HepG2 (cell line): ENCODE measurements around the gene IRS1. TPM values are rescaled to one million over a fixed set of nuclear protein-coding genes. Genes with fewer than 3 reads are reported as not detected.
A peak's percentile ranks its signal among the peaks of the same experiment; 100 is the strongest.

Source experiments
- ATF2 ChIP-seq: sonication (generic); formaldehyde crosslinking; IDR thresholded peaks from 2 replicates; pipeline ENCODE4 v1.4.0; 2020; ENCODE audit warnings: missing genetic modification reagents
- CEBPG ChIP-seq: IDR thresholded peaks from 2 replicates; pipeline ENCODE4 v1.6.1; 2016
- CTCF ChIP-seq: sonication (generic); formaldehyde crosslinking; IDR thresholded peaks from 2 replicates; pipeline ENCODE4 v1.5.0; 2020; ENCODE audit warnings: mild to moderate bottlenecking, missing genetic modification reagents, moderate library complexity
- HNF1B ChIP-seq: sonication (generic); formaldehyde crosslinking; IDR thresholded peaks from 2 replicates; pipeline ENCODE4 v1.5.1; 2020; ENCODE audit warnings: mild to moderate bottlenecking, moderate library complexity, missing genetic modification reagents
- KMT2A ChIP-seq: sonication (generic); formaldehyde crosslinking; IDR thresholded peaks from 2 replicates; pipeline ENCODE4 v1.4.0; 2020; ENCODE audit warnings: missing genetic modification reagents
- NFKB2 ChIP-seq: sonication (generic); formaldehyde crosslinking; IDR thresholded peaks from 2 replicates; pipeline ENCODE4 v1.4.0; 2020; ENCODE audit warnings: missing genetic modification reagents, borderline replicate concordance
- PHF21A ChIP-seq: sonication (generic); formaldehyde crosslinking; IDR thresholded peaks from 2 replicates; pipeline ENCODE4 v1.5.0; 2020; ENCODE audit warnings: mild to moderate bottlenecking, missing genetic modification reagents
- ZBTB8A ChIP-seq: sonication (generic); formaldehyde crosslinking; IDR thresholded peaks from 2 replicates; pipeline ENCODE4 v1.4.0; 2020; ENCODE audit warnings: mild to moderate bottlenecking, low read depth, missing genetic modification reagents, borderline replicate concordance
- ZFYVE20 ChIP-seq: sonication (generic); formaldehyde crosslinking; IDR thresholded peaks from 2 replicates; pipeline ENCODE4 v1.8.0; 2023; ENCODE audit warnings: low read depth, mild to moderate bottlenecking, moderate library complexity, missing genetic modification reagents, borderline replicate concordance
- ZKSCAN5 ChIP-seq: sonication (generic); formaldehyde crosslinking; IDR thresholded peaks from 2 replicates; pipeline ENCODE4 v1.5.1; 2020; ENCODE audit warnings: mild to moderate bottlenecking, missing genetic modification reagents
- ZNF317 ChIP-seq: sonication (generic); formaldehyde crosslinking; IDR thresholded peaks from 2 replicates; pipeline ENCODE4 v1.5.0; 2020; ENCODE audit warnings: mild to moderate bottlenecking, missing genetic modification reagents
- ZNF362 ChIP-seq: sonication (generic); formaldehyde crosslinking; IDR thresholded peaks from 2 replicates; pipeline ENCODE4 v1.4.0; 2020; ENCODE audit warnings: missing genetic modification reagents, mild to moderate bottlenecking, borderline replicate concordance
- ZNF749 ChIP-seq: sonication (generic); formaldehyde crosslinking; IDR thresholded peaks from 2 replicates; pipeline ENCODE4 v1.8.0; 2022; ENCODE audit warnings: mild to moderate bottlenecking, missing genetic modification reagents, moderate library complexity, borderline replicate concordance
- polyA plus RNA-seq, 8 experiments: library from polyadenylated mRNA; depleted of rRNA in 3 of 8; stranded (reverse) in 7 of 8; unstranded in 1 of 8; fragments of >200 nt; fragmentation: Illumina TruSeq in 4 of 8; extraction: Trizol in 4 of 8; gene quantifications; 2 replicates each; pipeline versions ENCODE4 v1.2.1 to v1.2.3, GENCODE V29; 2011 to 2016; ENCODE audit warnings: low read depth in 4 of 8, missing spikeins in 1 of 8, mixed read lengths in 1 of 8; ENCODE audit not compliant: insufficient read depth in 1 of 8
- total RNA-seq, 5 experiments: library from RNA; depleted of rRNA; stranded (reverse); fragments of >200 nt; fragmentation: Illumina TruSeq; extraction: Trizol; gene quantifications; 2 replicates each; pipeline ENCODE4 v1.2.3, GENCODE V29; 2016; ENCODE audit warnings: low read depth in 1 of 5
- TF ChIP-seq, protein P1 (sequence below): sonication (generic); formaldehyde crosslinking; IDR thresholded peaks from 2 replicates; pipeline ENCODE4 v1.4.0; 2020; ENCODE audit warnings: missing genetic modification reagents, mild to moderate bottlenecking, borderline replicate concordance
- TF ChIP-seq, protein P2 (sequence below): sonication (generic); formaldehyde crosslinking; IDR thresholded peaks from 2 replicates; pipeline ENCODE4 v1.5.1; 2020; ENCODE audit warnings: mild to moderate bottlenecking, missing genetic modification reagents

IRS1 gene
- total and polyA plus RNA-seq, 2 of the 13 experiments (the other 11 are each of a cell fraction or from before 2014, with no cell fraction given): 8.7 to 9.0 TPM

DNA sequence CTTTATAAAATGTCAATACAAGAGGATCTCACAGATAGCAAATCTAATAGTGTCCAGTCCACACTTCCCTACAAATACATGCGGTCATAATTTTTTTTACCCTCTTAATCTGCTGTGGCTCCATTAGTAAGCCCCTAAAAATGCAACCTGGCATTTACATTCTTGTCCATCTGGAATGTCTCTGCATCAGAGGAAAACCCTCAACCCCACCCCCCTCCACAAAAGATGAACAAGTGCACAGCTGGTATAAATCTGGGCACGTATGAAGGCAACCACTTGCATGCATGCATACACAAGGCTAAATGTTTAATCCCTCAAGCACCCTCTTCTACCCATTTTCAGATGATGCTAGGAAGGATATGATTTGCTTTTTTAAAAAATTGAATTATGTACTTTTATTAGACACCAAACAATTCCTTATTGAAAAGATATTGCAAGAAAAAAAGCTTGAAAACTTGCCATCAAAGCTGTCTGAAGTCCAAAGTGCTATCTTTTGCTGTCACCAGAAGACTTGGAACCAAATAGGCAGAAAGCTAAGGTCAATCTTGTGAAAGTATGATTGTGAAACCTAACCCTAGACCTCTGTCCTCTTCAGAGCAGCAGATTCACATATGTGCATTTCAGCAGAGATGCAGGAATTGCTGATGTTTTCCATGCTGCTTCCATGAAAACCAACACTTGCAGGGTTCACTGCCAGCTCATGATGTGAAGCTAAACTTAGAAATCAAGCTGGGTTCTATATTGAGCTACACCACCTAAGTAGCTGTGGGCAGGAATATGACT is 39.0 kb downstream of the IRS1 start (continued):
- TF ChIP-seq CTCF (CRISPR knock-in tag) (0 out of 2 replicates have a peak, but pooled peaks have one; percentile 6), KMT2A (CRISPR knock-in tag) (peak; percentile 79; the same call in 1 of the 2 replicates), ZNF317 (CRISPR knock-in tag) (peak; percentile 69; the same call in 1 of the 2 replicates), ZKSCAN5 (CRISPR knock-in tag) (no peak), ZFYVE20 (CRISPR knock-in tag) (no peak), ZBTB8A (CRISPR knock-in tag) (no peak), ZNF749 (0 out of 2 replicates have a peak, but pooled peaks have one; percentile 61), ZNF362 (CRISPR knock-in tag) (peak; percentile 85), ATF2 (CRISPR knock-in tag) (peak; percentile 76; the same call in 1 of the 2 replicates), PHF21A (peak; percentile 67; the same call in 1 of the 2 replicates), NFKB2 (CRISPR knock-in tag) (no peak), CEBPG (CRISPR knock-in tag) (peak; percentile 97), HNF1B (CRISPR knock-in tag) (peak; percentile 86)
- TF ChIP-seq, protein P1, sequence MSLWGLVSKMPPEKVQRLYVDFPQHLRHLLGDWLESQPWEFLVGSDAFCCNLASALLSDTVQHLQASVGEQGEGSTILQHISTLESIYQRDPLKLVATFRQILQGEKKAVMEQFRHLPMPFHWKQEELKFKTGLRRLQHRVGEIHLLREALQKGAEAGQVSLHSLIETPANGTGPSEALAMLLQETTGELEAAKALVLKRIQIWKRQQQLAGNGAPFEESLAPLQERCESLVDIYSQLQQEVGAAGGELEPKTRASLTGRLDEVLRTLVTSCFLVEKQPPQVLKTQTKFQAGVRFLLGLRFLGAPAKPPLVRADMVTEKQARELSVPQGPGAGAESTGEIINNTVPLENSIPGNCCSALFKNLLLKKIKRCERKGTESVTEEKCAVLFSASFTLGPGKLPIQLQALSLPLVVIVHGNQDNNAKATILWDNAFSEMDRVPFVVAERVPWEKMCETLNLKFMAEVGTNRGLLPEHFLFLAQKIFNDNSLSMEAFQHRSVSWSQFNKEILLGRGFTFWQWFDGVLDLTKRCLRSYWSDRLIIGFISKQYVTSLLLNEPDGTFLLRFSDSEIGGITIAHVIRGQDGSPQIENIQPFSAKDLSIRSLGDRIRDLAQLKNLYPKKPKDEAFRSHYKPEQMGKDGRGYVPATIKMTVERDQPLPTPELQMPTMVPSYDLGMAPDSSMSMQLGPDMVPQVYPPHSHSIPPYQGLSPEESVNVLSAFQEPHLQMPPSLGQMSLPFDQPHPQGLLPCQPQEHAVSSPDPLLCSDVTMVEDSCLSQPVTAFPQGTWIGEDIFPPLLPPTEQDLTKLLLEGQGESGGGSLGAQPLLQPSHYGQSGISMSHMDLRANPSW: peak; percentile 48; the same call in 1 of the 2 replicates
- TF ChIP-seq, protein P2, sequence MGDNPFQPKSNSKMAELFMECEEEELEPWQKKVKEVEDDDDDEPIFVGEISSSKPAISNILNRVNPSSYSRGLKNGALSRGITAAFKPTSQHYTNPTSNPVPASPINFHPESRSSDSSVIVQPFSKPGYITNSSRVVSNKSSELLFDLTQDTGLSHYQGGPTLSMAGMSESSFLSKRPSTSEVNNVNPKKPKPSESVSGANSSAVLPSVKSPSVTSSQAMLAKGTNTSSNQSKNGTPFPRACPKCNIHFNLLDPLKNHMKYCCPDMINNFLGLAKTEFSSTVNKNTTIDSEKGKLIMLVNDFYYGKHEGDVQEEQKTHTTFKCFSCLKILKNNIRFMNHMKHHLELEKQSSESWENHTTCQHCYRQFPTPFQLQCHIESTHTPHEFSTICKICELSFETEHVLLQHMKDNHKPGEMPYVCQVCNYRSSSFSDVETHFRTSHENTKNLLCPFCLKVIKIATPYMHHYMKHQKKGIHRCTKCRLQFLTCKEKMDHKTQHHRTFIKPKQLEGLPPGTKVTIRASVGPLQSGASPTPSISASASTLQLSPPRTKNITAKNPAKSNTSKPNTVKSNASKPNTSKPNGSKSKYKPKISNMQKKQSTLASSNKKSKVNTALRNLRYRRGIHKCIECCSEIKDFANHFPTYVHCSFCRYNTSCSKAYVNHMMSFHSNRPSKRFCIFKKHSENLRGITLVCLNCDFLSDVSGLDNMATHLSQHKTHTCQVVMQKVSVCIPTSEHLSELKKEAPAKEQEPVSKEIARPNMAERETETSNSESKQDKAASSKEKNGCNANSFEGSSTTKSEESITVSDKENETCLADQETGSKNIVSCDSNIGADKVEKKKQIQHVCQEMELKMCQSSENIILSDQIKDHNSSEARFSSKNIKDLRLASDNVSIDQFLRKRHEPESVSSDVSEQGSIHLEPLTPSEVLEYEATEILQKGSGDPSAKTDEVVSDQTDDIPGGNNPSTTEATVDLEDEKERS: peak; percentile 88; the same call in 1 of the 2 replicates
